ENCODE results near the gene LAMP2.

Gene LAMP2

DNA sequence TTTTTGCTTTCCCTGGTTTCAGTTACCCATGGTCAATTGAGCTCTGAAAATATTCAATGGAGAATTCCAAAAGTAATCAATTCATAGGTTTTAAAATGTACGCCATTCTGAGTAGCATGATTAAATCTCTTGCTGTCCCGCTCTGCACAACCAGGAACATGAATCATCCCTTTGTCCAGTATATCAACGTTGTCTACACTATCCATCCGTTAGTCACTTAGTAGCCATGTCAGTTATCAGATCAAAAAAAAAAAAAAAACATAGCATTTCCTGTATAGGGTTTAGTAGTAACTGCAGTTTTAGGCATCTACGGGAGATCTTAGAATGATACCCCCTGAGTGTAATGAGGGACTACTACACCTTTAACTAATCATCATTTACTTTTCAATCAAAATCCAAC lies 15.1 kb downstream of the LAMP2 start:
- peak; percentile 56 for DNase-seq

DNA sequence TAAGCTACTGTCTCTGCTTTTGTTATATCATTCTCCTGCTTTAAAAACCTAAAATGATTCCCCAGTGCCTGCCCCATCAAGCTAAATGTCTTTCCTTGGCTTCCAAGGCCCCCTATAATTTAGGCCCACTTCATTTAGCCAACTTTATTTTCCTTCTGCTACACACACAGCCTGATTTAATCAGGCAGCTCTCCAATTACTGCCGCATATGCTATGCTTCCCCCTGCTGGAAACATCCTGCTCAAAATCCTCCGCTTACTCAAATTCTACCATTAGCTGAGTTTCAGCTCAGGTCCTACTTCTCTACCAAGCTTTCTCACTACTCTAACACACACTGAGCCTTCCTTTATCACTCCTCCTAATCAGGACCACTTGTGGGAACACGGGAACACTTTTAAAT lies 17.0 kb downstream of the LAMP2 start:
- peak; percentile 19 for DNase-seq

DNA sequence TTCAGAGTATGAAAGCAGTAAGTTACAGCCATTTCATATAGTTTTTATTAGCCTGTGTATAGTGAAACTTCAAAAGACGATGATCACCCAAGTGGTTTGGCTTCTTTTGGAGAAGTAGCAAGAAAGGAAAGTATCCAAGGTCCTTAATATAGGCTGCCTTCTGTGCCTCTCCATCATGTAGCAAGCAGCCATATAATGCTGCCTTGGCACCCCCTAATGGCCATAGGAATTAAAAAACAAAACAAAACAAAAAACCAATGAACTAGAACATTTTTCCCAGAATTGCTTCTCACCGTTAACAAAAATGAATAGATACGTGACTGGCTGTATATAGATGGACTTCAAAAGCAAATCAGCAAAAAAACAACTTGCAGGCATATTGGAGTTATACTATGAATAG lies 18.9 kb downstream of the LAMP2 start:
- DNase-seq, result no peak

DNA sequence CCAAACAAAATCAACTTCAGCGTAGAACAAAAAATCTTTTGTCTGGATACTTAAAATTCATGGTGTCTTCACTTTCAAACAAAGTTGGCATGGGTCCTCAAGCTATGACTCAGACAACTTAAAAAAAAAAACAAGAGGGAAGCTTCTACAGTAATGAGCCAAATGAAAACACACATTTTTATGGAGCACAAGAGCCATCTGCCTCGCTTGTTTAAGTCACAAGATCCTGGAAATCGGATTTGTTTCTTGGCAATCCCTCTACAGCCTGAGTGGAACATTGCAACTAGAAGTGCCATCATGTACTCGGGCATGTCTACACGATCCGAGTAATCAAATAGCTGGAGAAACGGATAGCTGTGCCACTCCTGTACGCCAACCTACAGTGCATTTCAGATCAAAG lies 22.6 kb downstream of the LAMP2 start:
- peak; percentile 48 for DNase-seq

DNA sequence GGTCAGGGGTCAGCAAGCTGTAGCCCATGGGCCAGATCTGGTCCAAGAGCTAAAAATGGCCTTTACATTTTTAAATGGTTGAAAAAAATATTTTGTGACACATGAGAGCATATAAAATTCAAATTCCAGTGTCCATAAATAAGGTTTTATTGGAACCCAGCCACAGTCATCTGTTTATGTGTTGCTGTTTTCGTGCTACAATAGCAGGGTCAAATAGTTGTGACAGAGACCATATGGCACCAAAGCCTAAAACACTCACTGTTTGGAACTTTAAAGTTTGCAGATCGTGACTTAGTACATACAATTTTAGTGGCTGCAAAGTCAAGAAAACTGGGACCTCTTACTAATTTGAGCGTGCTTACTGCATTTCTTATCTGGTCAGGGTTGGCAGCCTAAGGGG lies 29.2 kb downstream of the LAMP2 start:
- DNase-seq, result no peak

DNA sequence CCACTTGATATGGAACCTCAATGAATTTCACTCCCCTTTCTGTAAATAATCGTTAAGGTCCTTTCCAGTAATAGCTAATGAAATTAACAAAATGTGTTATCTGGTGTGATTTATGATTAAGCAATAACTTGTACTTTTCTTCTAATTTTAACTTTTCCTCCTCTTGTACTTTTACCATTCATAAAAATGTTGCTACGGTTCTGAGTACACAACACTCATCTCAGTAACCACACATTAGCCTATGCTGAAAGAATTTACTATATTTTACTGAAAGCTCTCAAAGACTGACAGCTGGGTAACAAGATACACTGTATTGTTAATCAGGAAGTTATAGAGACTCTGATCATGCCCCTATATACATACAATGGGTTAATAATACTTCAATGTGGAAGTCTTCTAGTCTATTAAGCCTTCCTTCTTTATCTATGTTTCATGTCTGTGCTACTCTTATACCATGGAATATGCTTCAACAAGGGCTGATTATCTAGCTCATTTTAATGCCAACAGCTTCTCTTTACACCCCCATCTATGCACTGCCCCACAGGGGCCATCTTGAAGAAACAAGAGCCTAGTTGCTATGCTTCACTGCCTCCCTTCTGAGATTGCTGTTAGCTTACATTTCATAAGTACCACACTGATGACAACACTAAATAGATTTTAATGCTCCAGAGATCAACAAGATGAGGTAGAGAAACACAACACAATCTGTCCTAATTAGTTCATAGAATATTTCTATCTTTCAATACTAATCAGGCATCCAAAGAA lies 39.1 kb downstream of the LAMP2 start:
- DNase-seq, result no peak

DNA sequence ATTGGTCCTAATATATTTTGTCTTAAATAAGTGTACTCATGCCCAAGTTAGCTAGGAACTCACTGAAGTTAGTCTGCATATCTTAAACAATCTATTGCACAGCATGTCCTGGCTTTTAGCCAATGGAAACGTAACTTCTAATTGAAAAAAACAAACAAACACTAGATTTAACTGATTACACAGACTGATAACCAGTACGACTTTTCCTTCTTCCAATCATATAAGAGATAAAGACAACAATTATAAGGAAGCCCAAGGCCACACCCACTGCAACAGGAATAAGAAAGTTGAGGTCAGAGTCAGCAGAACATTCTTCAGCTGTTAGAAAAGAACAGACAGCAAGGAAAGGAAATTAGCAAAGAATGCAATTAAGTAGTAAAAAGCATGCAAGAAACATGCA lies 40.8 kb downstream of the LAMP2 start:
- DNase-seq, result no peak

DNA sequence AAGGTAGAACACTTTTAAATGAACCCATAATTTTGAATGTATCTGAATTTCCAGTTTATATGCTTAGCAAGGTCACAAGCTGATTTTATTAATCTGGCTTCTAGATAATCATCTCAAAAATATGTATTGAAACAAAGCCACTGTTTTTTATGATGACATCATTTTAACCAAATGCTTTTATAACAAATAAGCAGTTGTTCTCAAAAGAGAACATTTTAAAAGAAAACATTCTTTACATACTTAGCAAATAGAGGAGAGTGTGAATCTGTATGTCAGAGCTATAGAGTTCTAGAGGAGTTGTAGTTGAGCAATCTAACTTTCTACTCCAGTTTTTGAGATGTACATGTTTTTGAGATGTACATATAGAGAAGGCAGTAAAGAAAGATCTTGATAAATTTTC lies 42.5 kb downstream of the LAMP2 start:
- peak; percentile 39 for DNase-seq

DNA sequence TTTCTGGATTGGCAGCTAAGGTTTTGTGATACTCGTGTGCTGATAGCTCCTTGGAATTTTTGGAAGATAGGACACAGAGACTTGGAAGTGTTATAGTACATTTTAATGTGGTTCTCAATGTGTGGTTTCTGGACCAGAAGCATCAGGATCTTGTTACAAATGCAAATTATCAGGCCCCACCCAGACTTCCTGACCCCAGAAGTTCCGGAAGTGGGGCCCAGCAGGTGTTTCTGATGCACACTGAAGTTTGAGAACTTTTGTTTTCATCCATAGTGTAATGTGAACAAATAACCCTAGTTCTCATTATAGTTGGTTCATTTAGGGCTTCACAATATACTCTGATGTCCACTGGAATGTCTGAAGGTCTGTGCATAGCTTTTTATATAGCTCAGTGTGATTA lies 49.6 kb downstream of the LAMP2 start:
- no peak for DNase-seq

DNA sequence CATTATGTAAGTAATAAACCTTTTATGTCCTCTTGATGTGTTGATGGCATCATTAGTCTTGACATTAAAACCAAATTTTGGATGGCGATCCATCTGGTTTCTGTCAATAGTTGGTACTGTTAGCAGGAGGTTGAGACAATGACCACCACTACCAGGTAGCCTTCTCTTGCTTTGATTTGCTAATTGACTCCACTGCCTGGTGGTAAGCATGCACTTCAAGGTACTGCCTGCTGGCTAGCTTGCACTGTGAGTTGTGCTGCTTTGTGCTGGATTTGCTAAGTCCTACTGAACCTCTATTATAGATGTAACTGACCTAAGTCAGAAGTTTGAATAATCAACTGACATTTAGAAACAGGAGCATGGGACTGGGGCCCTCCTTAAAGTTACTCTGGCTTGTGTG lies 60.9 kb downstream of the LAMP2 start:
- no peak for DNase-seq

DNA sequence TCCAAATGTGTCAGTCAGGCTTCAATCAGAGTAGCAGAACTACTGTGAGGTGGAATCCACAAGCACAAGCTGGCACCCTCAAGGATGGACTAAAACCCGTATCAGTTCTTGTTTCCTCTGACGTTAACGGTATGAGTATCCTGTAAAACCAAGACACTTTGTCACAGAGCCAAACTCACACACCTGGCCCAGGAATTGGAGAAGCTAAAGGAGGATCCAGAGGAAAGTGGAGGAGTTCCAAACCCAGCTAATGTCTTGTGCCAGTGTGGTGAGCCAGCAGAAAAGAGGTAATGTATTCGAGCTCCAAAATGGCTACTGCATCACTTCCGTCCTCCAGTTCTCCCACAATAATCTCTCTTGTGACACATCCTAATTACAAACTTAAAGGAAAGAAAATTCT lies 62.5 kb downstream of the LAMP2 start:
- DNase-seq, result no peak

DNA sequence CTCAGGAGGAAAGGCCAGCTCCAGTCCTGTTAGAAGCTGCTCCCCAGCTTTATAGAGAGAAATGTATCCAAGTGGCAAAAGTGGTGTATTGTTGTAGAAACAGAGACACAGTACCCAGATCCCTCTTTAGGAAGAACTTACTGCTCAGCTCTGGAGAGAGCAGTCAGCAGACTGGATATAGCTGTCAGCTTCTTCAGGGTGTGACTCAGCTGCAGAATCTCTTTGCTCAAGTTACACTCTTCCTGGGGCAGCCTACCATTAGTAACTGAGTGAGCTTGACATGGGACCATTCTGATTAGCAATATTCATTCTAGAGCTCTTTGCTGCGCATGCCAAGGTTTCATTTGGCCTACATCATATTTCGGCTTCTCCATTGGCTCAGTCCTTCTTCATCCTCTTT lies 66.7 kb downstream of the LAMP2 start:
- peak; percentile 3 for DNase-seq

DNA sequence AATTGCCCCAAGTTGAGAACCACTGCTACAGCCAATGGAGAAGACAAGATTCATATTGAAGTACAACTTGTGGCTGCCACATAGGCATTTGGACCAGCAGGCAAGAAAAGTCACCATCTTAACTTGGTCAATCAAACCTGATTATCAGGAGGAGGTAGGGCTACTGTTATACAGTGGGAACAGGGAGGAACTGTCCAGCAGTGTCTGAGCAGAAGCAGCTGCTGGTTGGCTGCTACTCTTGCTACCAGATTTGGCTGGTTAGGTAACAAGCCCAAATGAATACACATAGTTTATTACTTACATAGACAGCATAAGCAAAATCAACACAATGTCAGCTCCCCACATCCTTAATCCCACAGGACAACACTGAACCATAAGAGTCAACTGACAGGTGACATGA lies 67.8 kb downstream of the LAMP2 start:
- no peak for DNase-seq

DNA sequence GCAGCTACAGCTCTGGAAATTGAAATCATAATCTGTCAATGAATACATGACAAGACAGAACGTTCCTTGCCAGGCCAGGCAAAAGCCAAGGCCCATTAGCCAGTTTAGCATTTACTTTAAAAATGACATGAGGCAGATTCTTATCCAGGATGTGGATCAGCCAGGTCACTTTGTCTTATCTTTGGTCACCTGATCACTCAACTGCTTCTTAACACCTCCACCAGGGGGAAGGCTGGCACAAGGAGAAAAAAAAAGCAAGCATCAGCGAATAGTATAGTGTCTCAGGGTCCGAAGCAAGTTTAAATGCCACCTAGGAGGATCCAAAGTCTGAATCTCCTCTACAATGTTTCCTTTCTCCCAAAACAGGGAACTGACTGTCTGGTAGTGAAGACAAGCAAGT lies 88.4 kb downstream of the LAMP2 start:
- no peak for DNase-seq

DNA sequence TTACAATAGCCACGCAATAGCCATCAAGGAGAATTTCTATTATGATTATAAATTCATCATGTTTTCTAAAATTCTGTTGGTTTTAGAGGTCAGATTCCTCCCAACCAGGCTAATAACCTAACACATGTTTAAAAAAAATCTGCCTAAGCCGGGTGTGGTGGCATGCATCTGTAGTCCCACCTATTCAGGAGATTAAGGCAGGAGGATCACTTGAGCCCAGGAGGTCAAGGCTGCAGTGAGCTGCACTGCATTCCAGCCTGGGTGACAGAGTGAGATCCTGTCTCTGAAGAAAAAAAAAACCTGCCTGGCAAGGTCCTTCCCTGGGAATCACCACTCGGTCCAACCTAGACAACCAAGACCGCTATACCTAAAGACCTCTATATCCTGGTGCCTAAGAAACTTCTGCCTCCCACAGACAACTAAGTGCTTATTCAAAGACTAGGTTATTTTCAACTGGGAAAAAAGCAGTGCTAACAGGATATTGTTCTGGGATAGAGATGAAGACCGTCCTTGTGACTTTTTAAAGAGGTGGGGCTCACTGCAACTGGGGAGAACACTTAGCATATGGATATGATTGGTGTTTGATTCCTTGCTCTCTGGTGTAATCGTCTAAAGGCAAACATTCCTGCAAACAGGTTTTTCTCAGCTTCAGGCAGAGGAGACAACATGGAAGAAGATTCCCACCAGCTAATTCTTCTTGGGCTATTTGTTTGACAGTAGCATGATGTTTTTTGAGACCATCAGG lies 89.0 kb downstream of the LAMP2 start:
- no peak for DNase-seq

DNA sequence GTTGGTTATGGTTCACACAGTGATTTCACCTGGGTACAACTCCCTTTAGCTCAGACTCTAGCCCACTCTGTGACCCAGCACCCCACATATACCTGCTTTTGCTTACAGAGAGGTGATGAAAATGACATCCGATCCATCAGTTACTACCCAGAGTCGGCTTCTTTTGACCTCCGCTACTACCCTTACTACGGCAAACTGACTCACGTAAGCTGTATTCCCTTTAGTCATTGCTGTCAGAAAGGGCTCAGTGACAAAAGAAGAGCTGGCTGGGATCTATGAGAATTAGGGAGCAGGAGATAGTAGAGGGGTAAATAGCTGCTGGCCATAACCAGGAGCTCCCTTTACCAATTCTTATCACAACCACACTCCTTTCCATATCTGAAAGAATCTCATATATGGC lies 90.5 kb downstream of the LAMP2 start:
- no peak for DNase-seq

Data from HCEC 1CT (cell line).